Skin of body (tissue), 2 donors: ENCODE data around the gene IRS1. TPM values are rescaled to one million over a fixed set of nuclear protein-coding genes. Genes with fewer than 3 reads are reported as not detected.
A peak's percentile ranks its signal among the peaks of the same experiment; 100 is the strongest.
"Not testable (repeated sequence)": the region's sequence is repeated elsewhere in the genome, so short reads cannot be mapped to it uniquely, and the experiment has no call there.

ENCODE experiments used
- DNase-seq: peaks from one replicate; lab custom pipeline; 2025; lab: John Stamatoyannopoulos, UW
- total RNA-seq: library from RNA; depleted of rRNA; stranded (reverse); fragments of >200 nt; gene quantifications from one replicate; pipeline ENCODE4 v1.2.3, GENCODE V29; 2014

IRS1 gene
- 14.5 TPM for total RNA-seq

GRCh38 chr2:226799211-226799975, at the start of gene IRS1:
IRS1 (minus strand) TSS chr2:226799820; CDS start chr2:226798738, 1,082 bp downstream.
- peak; percentile 79 for DNase-seq

- no peak for DNase-seq
Observed at GRCh38 chr2:226849349-226849748, 49.7 kb upstream of the IRS1 start.

- no peak for DNase-seq
Observed at GRCh38 chr2:226847511-226847910, 47.9 kb upstream of the IRS1 start.

GRCh38 chr2:226847090-226847489, 47.5 kb upstream of the IRS1 start:
- no peak for DNase-seq

GRCh38 chr2:226845386-226846116, 45.9 kb upstream of the IRS1 start:
- DNase-seq = no peak

GRCh38 chr2:226843001-226843400, 43.4 kb upstream of the IRS1 start:
- not testable (repeated sequence) for DNase-seq

- no peak for DNase-seq
Observed at GRCh38 chr2:226839951-226840350, 40.3 kb upstream of the IRS1 start.

- no peak for DNase-seq
Observed at GRCh38 chr2:226839161-226839560, 39.5 kb upstream of the IRS1 start.

GRCh38 chr2:226838722-226839121, 39.1 kb upstream of the IRS1 start:
- no peak for DNase-seq

GRCh38 chr2:226837787-226838603, 38.4 kb upstream of the IRS1 start:
- no peak for DNase-seq

GRCh38 chr2:226837334-226837733, 37.7 kb upstream of the IRS1 start:
- no peak for DNase-seq

- DNase-seq = peak; percentile 60
Observed at GRCh38 chr2:226836548-226836885, 36.9 kb upstream of the IRS1 start.

GRCh38 chr2:226835796-226836547, 36.4 kb upstream of the IRS1 start, which contains the start of gene RHBDD1:
RHBDD1 (plus strand) TSS chr2:226836054; CDS start chr2:226864694, 28,640 bp downstream.
- DNase-seq = peak; percentile 93

- DNase-seq = peak; percentile 12
Observed at GRCh38 chr2:226835420-226835795, 35.8 kb upstream of the IRS1 start.

GRCh38 chr2:226834880-226835279, 35.3 kb upstream of the IRS1 start:
- not testable (repeated sequence) for DNase-seq

- no peak for DNase-seq
Observed at GRCh38 chr2:226832061-226832460, 32.4 kb upstream of the IRS1 start.

- no peak for DNase-seq
Observed at GRCh38 chr2:226831266-226831665, 31.6 kb upstream of the IRS1 start.

- DNase-seq = no peak
Observed at GRCh38 chr2:226829721-226830631, 30.4 kb upstream of the IRS1 start.

- peak; percentile 79 for DNase-seq
Observed at GRCh38 chr2:226828191-226828590, 28.6 kb upstream of the IRS1 start.

GRCh38 chr2:226825056-226825455, 25.4 kb upstream of the IRS1 start:
- DNase-seq = no peak
